ENCODE results near the gene SRMS. TPM values are rescaled to one million over a fixed set of nuclear protein-coding genes. Genes with fewer than 3 reads are reported as not detected.

SRMS gene
- total RNA-seq, 1 donor from 2014 or later: not detected

DNA sequence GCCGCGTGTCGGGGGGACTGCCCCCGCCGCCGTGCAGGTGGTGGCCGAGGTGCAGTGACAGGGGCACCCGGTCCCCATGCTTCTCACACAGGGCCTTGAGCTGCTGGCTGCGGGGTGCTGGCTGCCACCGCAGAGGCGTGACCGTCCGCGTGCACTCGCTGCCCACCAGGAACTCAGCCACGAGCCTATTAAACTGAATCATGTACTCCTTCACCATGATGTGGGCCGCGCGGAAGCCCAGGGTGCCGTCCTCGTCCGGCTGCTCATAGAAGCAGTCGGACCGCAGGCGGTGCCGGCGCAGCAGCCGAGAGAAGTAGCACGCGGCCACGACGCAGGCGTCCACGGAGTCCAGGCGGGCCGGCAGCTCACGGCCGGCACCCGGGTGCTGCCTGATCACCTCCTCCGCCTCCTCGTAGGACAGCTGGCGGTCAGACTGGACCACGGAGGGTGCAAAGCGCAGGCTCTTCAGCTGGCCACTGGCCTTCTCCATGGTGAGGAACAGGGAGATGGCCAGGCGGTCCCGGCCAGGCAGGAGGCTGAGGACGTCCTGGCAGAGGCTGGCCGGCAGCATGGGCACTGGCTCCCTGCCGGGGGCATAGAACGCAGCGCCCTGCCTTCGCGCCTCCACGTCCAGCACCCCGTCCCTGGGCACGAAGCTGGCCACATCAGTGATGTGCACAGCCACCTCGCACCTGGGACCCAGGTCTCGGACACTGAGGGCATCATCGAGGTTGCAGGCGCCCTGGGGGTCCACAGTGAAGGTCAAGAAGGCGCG, 16.7 kb upstream of the SRMS start:
- peaks cover 55 to 67% of the 10 kb centered on the region in 2 donors for H3K36me3 ChIP-seq
- intact Hi-C loops (cut with DNase I): no loop called here
- no peak overlapping the region for H3K27ac ChIP-seq
- no peaks in the 10 kb centered on the region for H3K27me3 ChIP-seq
- H3K4me3 ChIP-seq: no peak overlapping the region
- TF ChIP-seq, protein P1, sequence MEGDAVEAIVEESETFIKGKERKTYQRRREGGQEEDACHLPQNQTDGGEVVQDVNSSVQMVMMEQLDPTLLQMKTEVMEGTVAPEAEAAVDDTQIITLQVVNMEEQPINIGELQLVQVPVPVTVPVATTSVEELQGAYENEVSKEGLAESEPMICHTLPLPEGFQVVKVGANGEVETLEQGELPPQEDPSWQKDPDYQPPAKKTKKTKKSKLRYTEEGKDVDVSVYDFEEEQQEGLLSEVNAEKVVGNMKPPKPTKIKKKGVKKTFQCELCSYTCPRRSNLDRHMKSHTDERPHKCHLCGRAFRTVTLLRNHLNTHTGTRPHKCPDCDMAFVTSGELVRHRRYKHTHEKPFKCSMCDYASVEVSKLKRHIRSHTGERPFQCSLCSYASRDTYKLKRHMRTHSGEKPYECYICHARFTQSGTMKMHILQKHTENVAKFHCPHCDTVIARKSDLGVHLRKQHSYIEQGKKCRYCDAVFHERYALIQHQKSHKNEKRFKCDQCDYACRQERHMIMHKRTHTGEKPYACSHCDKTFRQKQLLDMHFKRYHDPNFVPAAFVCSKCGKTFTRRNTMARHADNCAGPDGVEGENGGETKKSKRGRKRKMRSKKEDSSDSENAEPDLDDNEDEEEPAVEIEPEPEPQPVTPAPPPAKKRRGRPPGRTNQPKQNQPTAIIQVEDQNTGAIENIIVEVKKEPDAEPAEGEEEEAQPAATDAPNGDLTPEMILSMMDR (IDR thresholded peaks at IDR 0.05): no peak
- no peak for DNase-seq (ENCODE audit: low spot score in 2 of 2)
- H3K4me1 ChIP-seq: no peaks in the 10 kb centered on the region
- no peaks in the 10 kb centered on the region for H3K9me3 ChIP-seq

DNA sequence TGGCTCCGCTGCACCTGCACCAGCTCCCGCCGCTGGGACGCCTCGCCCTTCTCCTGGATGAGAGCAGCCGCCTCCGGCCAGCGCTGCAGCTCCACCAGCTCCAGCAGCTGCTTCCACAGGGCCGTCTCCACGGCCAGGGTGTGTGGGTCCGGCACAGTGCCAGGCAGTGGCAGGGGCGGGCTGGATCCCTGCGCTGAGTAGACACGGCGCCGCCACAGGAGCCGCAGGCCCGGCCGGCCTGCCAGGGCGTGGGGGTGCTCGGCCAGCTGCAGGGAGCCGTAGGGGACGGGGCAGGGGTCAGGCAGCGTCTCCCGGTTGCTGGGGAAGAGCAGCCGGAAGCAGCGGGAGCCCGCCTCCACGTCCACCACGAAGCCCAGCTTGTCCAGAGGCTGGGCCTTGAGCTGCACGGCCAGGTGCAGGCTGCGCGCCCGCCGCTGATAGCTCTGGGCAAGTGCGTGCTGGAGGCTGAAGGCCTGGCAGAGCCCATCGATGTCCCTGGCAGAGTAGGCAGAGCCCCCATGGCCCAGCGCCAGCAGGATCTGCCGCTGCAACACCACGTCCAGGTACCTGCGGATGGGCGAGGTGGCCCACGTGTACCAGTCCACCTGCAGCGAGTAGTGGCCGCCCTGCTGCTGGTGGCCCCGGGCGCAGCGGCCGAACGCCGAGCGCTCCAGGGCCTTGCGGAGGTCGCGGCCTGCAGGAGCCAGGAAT, 15.8 kb upstream of the SRMS start:
- DNase-seq (ENCODE audit: low spot score in 2 of 2): no peak
- TF ChIP-seq, protein P1 (IDR thresholded peaks at IDR 0.05): no peak
- peaks cover 55 to 75% of the 10 kb centered on the region in 2 donors for H3K36me3 ChIP-seq
- intact Hi-C loops (cut with DNase I): no loop called here
- no peaks in the 10 kb centered on the region for H3K4me1 ChIP-seq
- H3K9me3 ChIP-seq: no peaks in the 10 kb centered on the region
- H3K27me3 ChIP-seq: no peaks in the 10 kb centered on the region
- H3K27ac ChIP-seq: no peak overlapping the region
- no peak overlapping the region for H3K4me3 ChIP-seq

DNA sequence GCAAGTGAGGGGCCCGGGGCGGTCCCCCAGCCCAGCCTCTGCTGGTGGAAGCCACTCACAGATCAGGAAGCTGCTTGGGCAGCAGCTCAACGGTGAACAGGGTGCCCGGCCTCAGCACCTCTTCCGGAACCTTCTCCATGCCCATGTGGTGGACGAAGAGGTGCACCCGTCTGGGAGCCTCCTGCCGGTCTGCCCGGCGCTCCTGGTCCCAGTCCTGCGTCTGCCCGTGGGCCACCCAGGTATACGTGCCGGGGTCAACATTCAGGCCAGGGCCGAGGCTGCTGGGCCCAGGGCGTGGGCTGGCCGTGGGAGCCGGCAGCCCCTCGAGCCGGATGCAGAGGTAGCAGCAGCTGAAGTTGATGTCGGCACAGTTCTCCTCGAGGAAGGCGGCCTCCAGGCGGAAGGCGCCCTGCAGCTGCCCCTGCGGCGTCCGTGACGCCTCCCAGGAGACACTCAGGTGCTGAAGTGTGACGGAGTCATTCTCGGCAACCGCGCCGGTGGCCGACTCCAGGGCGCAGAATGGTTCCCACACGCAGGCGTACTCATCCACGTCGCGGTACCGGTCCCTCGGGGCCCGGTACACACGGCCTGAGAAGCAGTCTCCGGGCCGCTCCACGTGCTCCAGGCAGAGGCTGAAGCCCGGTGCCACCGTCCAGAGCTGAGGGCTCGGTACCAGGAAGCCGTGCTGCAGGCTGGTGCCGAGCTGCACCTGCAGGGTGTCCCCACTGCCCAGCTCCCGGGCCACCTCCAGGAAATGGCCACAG, 15.1 kb upstream of the SRMS start:
- TF ChIP-seq, protein P1 (IDR thresholded peaks at IDR 0.05): no peak
- Histone ChIP-seq H3K27ac (no peak overlapping the region), H3K9me3 (no peaks in the 10 kb centered on the region), H3K27me3 (no peaks in the 10 kb centered on the region), H3K4me1 (no peaks in the 10 kb centered on the region), H3K36me3 (peaks cover 55 to 76% of the 10 kb centered on the region in 2 donors), H3K4me3 (no peak overlapping the region)
- DNase-seq (ENCODE audit: low spot score in 2 of 2): no peak
- intact Hi-C loops (cut with DNase I): no loop called here

DNA sequence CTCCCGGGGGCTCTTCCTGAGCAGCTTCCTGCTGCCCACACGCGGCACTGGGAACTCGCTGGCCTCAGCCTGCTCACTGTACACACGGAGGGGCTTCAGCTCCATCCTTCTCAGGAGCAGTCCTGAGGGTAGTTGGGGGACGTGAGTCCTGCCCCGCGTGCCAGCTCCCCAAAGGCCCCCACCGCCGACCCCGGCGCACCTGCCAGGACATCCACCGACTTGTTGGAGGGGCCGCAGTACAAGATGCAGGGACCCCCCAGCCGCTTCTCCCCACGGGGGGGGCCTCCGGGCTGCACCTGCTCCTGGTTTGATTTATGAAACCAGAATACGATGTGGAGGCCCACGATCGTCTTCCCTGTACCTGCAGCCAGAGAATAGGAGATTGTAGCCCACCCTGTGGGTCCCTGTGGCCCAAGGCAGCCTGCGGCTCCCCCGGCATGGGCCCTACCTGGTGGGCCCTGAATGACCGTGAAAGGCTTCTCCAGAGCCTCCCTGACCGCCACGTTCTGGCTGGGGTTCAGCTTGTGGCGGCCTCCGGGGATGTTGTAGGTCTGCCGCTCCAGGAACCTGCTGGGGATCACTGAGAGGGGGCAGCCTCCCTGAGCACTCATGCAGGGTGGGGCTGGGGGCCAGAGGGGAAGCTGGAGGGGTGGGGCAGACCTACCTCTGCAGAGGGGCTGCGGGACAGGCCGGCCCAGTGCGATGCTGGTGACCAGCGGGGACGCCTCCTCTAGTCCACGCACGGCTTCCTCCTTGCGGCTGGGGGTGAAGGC, 14.3 kb upstream of the SRMS start:
- Histone ChIP-seq H3K27me3 (no peaks in the 10 kb centered on the region), H3K4me1 (no peaks in the 10 kb centered on the region), H3K4me3 (no peak overlapping the region), H3K36me3 (peaks cover 55 to 72% of the 10 kb centered on the region in 2 donors), H3K9me3 (no peaks in the 10 kb centered on the region), H3K27ac (no peak overlapping the region)
- no peak for DNase-seq (ENCODE audit: low spot score in 2 of 2)
- intact Hi-C loops (cut with DNase I): no loop called here
- TF ChIP-seq, protein P1 (IDR thresholded peaks at IDR 0.05): no peak

All from ascending aorta (tissue), 2 donors.